A549 treated with dexamethasone at 1 μM for 4 hours (cell line): ENCODE results near the gene RPP38. TPM values are rescaled to one million over a fixed set of nuclear protein-coding genes. Genes with fewer than 3 reads are reported as not detected.

ENCODE experiments used
- total RNA-seq: library from RNA; stranded (reverse); fragments of 200-300 nt; extraction: Qiagen RNA extraction; gene quantifications from 5 replicates; pipeline ENCODE4 v1.2.3, GENCODE V29; 2022

Gene RPP38
- total RNA-seq = 33.7 to 36.6 TPM (median 34.6 TPM) in 5 replicates

GRCh38 chr10:15097011-15097812 is at the start of gene RPP38:
Gene RPP38, plus strand, starts transcription at chr10:15097355. Its CDS starts 5,960 bp downstream, at chr10:15103315.

GRCh38 chr10:15088428-15089261 is 8.5 kb upstream of the RPP38 start, which contains the start of gene ACBD7:
Gene ACBD7, minus strand, starts transcription at chr10:15088776. Its CDS starts 48 bp downstream, at chr10:15088728.

Other genes starting within 250 kb of the RPP38 start
- gene SUV39H2, start 218.5 kb upstream of the RPP38 start, total RNA-seq = 18.3 to 23.1 TPM (median 20.3 TPM) in 5 replicates
- 4.6 to 7.4 TPM (median 6.5 TPM) in 5 replicates for gene DCLRE1C, start 143.3 kb upstream of the RPP38 start, total RNA-seq
- gene MEIG1, start 138.0 kb upstream of the RPP38 start, total RNA-seq = 0.41 to 1.2 TPM (median 0.77 TPM) in 5 replicates
- gene OLAH, start 53.4 kb upstream of the RPP38 start, total RNA-seq = 0.90 to 1.1 TPM (median 1.0 TPM) in 5 replicates
- gene ACBD7, start 8.6 kb upstream of the RPP38 start, total RNA-seq = 1.2 to 1.5 TPM (median 1.4 TPM) in 5 replicates
- 19.5 to 23.5 TPM (median 21.8 TPM) in 5 replicates for gene NMT2, start 71.3 kb downstream of the RPP38 start, total RNA-seq